ENCODE data around the gene NOC2L.

The NOC2L gene

DNA sequence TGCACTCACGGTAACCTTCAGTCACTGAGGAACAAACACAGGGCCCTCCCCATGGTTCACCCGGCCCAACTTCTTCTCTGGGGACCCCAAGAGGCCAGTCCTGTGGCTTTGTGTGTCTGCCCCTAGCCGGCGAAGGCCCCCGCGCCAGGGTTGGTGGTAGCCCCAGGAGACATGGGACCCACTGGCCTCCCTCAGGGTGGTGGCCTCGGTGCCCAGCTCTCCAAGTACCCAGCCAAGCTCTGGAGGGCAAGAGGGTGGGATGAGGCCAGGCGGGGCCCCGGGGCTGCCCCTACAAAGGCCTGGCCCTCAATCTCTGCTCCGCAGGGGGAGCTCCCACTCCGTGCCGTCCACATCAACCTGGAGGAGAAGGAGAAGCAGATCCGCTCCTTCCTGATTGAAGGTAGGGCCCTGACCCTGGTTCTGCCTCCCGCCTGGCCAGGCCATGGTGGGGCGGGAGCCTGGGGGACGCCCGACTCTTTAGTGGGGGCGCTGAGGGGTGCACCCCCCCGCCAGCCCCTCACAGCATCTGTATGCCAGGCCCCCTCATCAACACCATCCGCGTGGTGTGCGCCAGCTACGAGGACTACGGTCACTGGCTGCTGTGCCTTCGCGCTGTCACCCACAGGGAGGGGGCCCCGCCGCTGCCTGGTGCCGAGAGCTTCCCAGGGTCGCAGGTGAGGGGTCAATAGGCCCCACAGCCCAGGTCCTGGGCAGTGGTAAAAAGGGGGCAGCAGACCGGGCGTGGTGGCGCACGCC is 12.9 kb upstream of the NOC2L start:
- Histone ChIP-seq H3K27me3 (replicated peaks) (peaks cover 4% of the 10 kb centered on the region), H3K36me3 (replicated peaks) (no peaks in the 10 kb centered on the region), H3K27ac (no peak overlapping the region), H3K4me3 (ENCODE audit: low read depth, low read length) (no peak overlapping the region)
- TF ChIP-seq, protein P1, sequence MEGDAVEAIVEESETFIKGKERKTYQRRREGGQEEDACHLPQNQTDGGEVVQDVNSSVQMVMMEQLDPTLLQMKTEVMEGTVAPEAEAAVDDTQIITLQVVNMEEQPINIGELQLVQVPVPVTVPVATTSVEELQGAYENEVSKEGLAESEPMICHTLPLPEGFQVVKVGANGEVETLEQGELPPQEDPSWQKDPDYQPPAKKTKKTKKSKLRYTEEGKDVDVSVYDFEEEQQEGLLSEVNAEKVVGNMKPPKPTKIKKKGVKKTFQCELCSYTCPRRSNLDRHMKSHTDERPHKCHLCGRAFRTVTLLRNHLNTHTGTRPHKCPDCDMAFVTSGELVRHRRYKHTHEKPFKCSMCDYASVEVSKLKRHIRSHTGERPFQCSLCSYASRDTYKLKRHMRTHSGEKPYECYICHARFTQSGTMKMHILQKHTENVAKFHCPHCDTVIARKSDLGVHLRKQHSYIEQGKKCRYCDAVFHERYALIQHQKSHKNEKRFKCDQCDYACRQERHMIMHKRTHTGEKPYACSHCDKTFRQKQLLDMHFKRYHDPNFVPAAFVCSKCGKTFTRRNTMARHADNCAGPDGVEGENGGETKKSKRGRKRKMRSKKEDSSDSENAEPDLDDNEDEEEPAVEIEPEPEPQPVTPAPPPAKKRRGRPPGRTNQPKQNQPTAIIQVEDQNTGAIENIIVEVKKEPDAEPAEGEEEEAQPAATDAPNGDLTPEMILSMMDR (IDR thresholded peaks at IDR 0.05; ENCODE audit: low read depth, low read length, missing control alignments): no peak
- DNase-seq: no peak
- in situ Hi-C loops (cut with HindIII; ENCODE audit: low pct_ligation_motif_present, low sequenced_read_pairs): no loop called here

GRCh38 chr1:970973-971730 is 12.1 kb upstream of the NOC2L start:
- H3K4me3 ChIP-seq (ENCODE audit: low read depth, low read length): no peak overlapping the region
- TF ChIP-seq, protein P1 (IDR thresholded peaks at IDR 0.05; ENCODE audit: low read depth, low read length, missing control alignments): no peak
- no peak overlapping the region for H3K27ac ChIP-seq
- no peak for DNase-seq
- H3K36me3 ChIP-seq (replicated peaks): no peaks in the 10 kb centered on the region
- in situ Hi-C loops (cut with HindIII; ENCODE audit: low pct_ligation_motif_present, low sequenced_read_pairs): no loop called here
- H3K27me3 ChIP-seq (replicated peaks): peaks cover 4% of the 10 kb centered on the region

DNA sequence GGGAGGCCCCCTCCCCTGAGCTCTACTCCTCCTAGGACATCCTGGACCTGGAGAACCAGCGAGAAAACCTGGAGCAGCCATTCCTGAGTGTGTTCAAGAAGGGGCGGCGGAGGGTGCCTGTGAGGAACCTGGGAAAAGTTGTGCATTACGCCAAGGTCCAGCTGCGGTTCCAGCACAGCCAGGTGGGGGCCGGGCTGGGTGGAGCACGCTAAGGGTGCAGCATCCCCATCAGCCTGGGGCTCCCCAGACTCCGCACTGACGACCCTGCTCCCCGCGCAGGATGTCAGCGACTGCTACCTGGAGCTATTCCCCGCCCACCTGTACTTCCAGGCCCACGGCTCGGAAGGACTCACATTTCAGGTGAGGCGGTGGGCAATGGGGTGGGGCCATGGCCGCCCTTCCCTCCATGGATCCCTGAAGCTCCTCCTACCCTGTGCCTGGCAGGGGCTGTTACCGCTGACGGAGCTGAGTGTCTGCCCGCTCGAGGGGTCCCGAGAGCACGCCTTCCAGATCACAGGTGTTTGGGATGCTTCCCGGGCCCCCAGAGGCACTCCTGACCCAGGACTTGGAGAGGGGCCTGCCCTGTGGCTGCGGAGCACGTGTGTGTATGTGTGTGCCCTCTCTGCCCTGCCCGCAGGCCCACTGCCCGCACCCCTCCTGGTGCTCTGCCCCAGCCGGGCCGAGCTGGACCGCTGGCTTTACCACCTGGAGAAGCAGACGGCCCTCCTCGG is 11.4 kb upstream of the NOC2L start:
- Histone ChIP-seq H3K4me3 (ENCODE audit: low read depth, low read length) (no peak overlapping the region), H3K36me3 (replicated peaks) (no peaks in the 10 kb centered on the region), H3K27ac (no peak overlapping the region), H3K27me3 (replicated peaks) (peaks cover 4% of the 10 kb centered on the region)
- DNase-seq: no peak
- TF ChIP-seq, protein P1 (IDR thresholded peaks at IDR 0.05; ENCODE audit: low read depth, low read length, missing control alignments): no peak
- in situ Hi-C loops (cut with HindIII; ENCODE audit: low pct_ligation_motif_present, low sequenced_read_pairs): no loop called here

DNA sequence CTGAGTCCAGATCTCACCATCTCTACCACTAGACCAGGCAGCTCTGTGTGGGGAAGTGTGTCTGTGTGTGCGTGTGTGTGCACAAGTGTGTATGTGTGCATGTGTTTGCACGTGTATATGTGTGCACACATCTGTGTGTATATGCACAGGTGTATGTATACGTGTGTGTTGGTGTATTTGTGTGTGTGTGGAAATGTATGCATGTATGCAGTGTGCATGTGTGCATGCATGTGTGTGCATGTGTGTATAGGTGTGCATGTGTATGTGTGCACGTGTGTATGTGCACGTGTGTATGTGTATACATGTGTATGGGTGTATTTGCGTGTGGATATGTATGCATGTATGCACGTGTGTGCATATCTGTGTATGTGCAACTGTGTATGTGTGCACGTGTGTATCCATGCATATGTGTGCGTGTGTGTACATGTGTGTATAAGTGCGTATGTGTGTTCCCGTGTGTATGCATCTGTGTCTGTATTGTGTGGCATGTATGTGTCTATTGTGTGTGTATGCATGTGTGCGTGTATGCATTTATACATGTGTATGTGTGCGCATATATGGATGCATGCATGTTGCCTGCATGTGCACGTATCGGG is 10.3 kb upstream of the NOC2L start:
- H3K36me3 ChIP-seq (replicated peaks): no peaks in the 10 kb centered on the region
- no peak for DNase-seq
- in situ Hi-C loops (cut with HindIII; ENCODE audit: low pct_ligation_motif_present, low sequenced_read_pairs): no loop called here
- H3K4me3 ChIP-seq (ENCODE audit: low read depth, low read length): no peak overlapping the region
- TF ChIP-seq, protein P1 (IDR thresholded peaks at IDR 0.05; ENCODE audit: low read depth, low read length, missing control alignments): no peak
- no peak overlapping the region for H3K27ac ChIP-seq
- H3K27me3 ChIP-seq (replicated peaks): peaks cover 4% of the 10 kb centered on the region

DNA sequence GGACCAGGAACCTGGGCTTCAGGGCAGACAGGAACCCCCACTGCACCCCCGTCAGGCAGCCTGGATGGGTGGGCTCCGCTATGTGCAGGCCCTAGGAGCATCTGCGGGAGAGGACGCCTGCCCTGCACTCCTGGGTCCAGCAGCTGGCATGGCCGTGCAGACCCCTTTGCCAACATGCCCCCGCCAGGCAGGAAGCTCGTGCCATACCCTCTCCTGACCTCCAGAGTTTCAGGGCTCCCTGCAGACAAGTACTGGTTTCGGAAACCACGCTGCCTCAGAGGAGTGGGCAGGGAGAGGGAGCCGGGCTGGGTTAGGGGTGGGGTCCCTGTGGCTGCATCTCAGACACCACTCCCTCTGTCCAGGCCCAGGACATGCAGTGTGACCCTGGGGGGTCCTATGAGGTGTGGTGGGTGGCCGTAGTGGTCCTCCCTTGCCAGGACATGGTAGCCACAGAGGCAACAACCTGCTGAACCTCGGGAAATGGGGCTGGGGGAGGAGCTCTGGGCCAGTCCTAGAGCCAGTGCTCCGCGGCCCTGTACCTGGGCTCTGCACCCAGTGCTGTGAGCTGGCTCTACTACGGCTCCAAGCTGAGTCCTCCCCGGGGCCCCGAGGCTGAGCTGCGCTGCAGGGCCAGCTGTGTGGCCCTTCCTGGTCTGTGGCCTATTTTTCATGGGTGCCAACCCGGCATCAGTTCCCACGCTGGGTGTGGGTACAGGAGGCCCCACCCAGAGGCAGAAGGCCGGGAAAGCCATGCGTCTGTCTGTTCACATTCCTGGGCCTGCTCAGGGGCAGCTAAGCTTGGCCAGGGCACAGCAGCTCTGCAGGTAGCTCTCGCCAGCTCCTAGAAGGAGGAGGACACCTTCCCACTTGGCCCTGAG is 8.6 kb upstream of the NOC2L start:
- peaks cover 4% of the 10 kb centered on the region for H3K27me3 ChIP-seq (replicated peaks)
- in situ Hi-C loops (cut with HindIII; ENCODE audit: low pct_ligation_motif_present, low sequenced_read_pairs): no loop called here
- H3K4me3 ChIP-seq (ENCODE audit: low read depth, low read length): no peak overlapping the region
- H3K27ac ChIP-seq: no peak overlapping the region
- no peak for DNase-seq
- H3K36me3 ChIP-seq (replicated peaks): peaks cover 8% of the 10 kb centered on the region
- TF ChIP-seq, protein P1 (IDR thresholded peaks at IDR 0.05; ENCODE audit: low read depth, low read length, missing control alignments): no peak

Measured in brain microvascular endothelial cell (primary cell).